ENCODE data around the gene MXD3. TPM values are rescaled to one million over a fixed set of nuclear protein-coding genes. Genes with fewer than 3 reads are reported as not detected.

The MXD3 gene
- total RNA-seq, 1 donor from 2014 or later: 0.53 TPM

DNA sequence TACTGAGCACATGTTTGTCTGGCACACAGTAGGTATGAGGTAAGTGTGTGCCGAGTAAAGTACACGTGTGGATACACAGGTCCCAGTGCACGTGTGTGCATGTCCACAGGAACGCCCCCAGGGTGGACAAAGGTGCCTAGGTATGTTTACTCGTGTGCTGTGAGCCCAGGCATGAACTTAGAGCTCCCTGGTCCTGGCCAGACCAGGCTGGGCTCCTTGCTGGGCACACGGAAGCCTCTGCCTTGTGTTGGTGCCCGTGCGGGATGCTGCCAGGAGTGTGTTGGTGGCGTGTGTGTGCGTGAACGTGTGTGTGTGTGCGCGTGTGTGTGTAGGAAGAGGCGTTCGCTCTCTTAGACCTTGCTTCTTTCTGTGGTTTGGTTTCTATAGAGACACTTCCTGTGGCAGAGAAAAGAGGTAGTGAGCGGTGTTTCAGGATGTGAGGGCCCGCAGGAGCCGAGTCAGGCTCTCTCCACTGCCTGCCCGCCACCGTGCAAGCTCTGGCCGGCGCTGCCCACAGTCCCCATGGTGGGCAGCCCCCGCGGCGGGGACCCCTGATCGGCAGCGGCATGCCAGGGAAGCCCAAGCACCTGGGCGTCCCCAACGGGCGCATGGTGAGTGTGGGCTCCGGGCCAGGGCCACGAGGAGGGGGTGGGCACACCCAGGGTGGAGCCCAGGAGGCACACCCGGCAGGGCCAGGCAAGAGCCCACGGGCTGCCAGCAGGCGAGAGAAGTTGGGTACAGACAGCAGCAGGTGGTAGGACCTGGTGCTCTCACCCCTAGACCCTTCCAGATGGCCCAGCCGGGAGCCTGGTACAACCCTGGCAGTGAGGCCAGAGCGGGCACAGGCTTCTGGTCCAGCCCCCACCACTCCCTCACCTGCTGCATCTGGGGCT, 46.0 kb upstream of the MXD3 start, which contains the start of gene RGS14:
Gene RGS14 (plus strand): TSS at position 466 of the 893 bp plus-strand sequence. CDS start 101 bp downstream, at position 567.
- peak; percentile 61 for DNase-seq (ENCODE audit: low read depth)
- no peaks in the 10 kb centered on the region for H3K36me3 ChIP-seq (ENCODE audit: control insufficient read depth, insufficient read depth, low read length)
- no peaks in the 10 kb centered on the region for H3K27me3 ChIP-seq (ENCODE audit: control insufficient read depth, insufficient read depth, low read length)
- H3K4me3 ChIP-seq (ENCODE audit: low read depth, low read length): peak within 1 kb of the TSS; percentile 23
- TF ChIP-seq, protein P1, sequence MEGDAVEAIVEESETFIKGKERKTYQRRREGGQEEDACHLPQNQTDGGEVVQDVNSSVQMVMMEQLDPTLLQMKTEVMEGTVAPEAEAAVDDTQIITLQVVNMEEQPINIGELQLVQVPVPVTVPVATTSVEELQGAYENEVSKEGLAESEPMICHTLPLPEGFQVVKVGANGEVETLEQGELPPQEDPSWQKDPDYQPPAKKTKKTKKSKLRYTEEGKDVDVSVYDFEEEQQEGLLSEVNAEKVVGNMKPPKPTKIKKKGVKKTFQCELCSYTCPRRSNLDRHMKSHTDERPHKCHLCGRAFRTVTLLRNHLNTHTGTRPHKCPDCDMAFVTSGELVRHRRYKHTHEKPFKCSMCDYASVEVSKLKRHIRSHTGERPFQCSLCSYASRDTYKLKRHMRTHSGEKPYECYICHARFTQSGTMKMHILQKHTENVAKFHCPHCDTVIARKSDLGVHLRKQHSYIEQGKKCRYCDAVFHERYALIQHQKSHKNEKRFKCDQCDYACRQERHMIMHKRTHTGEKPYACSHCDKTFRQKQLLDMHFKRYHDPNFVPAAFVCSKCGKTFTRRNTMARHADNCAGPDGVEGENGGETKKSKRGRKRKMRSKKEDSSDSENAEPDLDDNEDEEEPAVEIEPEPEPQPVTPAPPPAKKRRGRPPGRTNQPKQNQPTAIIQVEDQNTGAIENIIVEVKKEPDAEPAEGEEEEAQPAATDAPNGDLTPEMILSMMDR (IDR thresholded peaks at IDR 0.05; ENCODE audit: insufficient read depth, low read length, severe bottlenecking): no peak
- no peak for FAIRE-seq

DNA sequence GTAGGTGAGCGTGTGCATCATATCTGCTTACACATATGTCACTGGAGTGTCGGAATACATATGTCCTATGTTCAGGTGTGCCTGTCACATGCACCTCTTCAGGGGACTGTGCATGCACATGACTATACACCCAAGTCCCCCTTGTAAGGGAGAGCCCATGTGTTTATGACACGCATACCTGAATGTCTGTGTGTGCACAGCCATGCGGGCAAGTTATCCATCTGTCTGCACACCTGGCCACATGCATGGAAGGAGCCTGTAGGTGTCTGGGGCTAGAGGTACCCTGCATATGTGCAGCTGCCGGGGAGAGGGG, 45.4 kb upstream of the MXD3 start:
- H3K27me3 ChIP-seq (ENCODE audit: control insufficient read depth, insufficient read depth, low read length): no peaks in the 10 kb centered on the region
- FAIRE-seq: no peak
- no peak overlapping the region for H3K4me3 ChIP-seq (ENCODE audit: low read depth, low read length)
- H3K36me3 ChIP-seq (ENCODE audit: control insufficient read depth, insufficient read depth, low read length): no peaks in the 10 kb centered on the region
- TF ChIP-seq, protein P1 (IDR thresholded peaks at IDR 0.05; ENCODE audit: insufficient read depth, low read length, severe bottlenecking): no peak
- DNase-seq (ENCODE audit: low read depth): no peak

DNA sequence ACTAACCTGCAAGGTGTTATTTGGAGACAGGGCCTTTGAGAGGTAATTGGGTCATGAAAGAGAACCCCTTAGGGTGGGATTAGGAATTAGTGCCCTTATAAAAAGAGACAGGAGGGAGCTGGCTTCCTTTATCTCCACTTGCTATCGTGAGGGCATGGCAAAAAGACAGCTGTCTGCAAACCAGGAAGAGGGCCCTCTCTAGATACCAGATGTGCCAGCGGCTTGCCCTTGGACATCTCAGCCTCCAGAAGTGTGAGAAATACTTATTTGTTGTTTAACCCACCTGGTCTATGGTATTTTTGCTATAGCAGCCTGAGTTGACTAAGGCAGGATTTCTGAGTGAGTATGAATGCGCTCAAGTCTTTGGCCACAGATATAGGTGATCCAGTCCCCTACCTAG, 45.0 kb upstream of the MXD3 start:
- FAIRE-seq (no peak), DNase-seq (ENCODE audit: low read depth) (no peak)

GRCh38 chr5:177355868-177356168, 44.1 kb upstream of the MXD3 start:
- TF ChIP-seq, protein P1 (IDR thresholded peaks at IDR 0.05; ENCODE audit: insufficient read depth, low read length, severe bottlenecking): no peak
- Histone ChIP-seq H3K4me3 (ENCODE audit: low read depth, low read length) (no peak overlapping the region), H3K27me3 (ENCODE audit: control insufficient read depth, insufficient read depth, low read length) (no peaks in the 10 kb centered on the region), H3K36me3 (ENCODE audit: control insufficient read depth, insufficient read depth, low read length) (no peaks in the 10 kb centered on the region)
- DNase-seq (ENCODE audit: low read depth): no peak
- no peak for FAIRE-seq

More for the DNA sequence above, 45.0 kb upstream of the MXD3 start:
- Histone ChIP-seq H3K36me3 (ENCODE audit: control insufficient read depth, insufficient read depth, low read length) (no peaks in the 10 kb centered on the region), H3K4me3 (ENCODE audit: low read depth, low read length) (no peak overlapping the region), H3K27me3 (ENCODE audit: control insufficient read depth, insufficient read depth, low read length) (no peaks in the 10 kb centered on the region)
- TF ChIP-seq, protein P1 (IDR thresholded peaks at IDR 0.05; ENCODE audit: insufficient read depth, low read length, severe bottlenecking): no peak

- Histone ChIP-seq H3K27me3 (ENCODE audit: control insufficient read depth, insufficient read depth, low read length) (no peaks in the 10 kb centered on the region), H3K36me3 (ENCODE audit: control insufficient read depth, insufficient read depth, low read length) (no peaks in the 10 kb centered on the region), H3K4me3 (ENCODE audit: low read depth, low read length) (no peak overlapping the region)
- FAIRE-seq (no peak), DNase-seq (ENCODE audit: low read depth) (no peak)
- TF ChIP-seq, protein P1 (IDR thresholded peaks at IDR 0.05; ENCODE audit: insufficient read depth, low read length, severe bottlenecking): no peak
These were observed 43.6 kb upstream of the MXD3 start for GRCh38 chr5:177355162-177355867.
